Endodermal cell (in vitro differentiated cells): ENCODE data around the gene RNF220. TPM values are rescaled to one million over a fixed set of nuclear protein-coding genes. Genes with fewer than 3 reads are reported as not detected.

Source experiments
- DNase-seq: peaks from one replicate; pipeline ENCODE4 v3.0.0-alpha.2; 2017
- H3K27ac ChIP-seq: 2 replicates; pipeline ENCODE4 v1.5.1; 2013; ENCODE audit warnings: mild to moderate bottlenecking, low read depth, low read length, moderate library complexity
- H3K27me3 ChIP-seq: 2 replicates; pipeline ENCODE4 v1.6.1; 2013; ENCODE audit warnings: mild to moderate bottlenecking, low read length, moderate library complexity; ENCODE audit not compliant: insufficient read depth, control insufficient read depth, poor library complexity, severe bottlenecking
- H3K36me3 ChIP-seq: 2 replicates; pipeline ENCODE4 v1.7.0; 2013; ENCODE audit warnings: mild to moderate bottlenecking, low read length, moderate library complexity; ENCODE audit not compliant: control insufficient read depth, insufficient read depth
- H3K4me1 ChIP-seq: one replicate; pipeline ENCODE4 v1.7.0; 2013; ENCODE audit warnings: low read length; ENCODE audit not compliant: control insufficient read depth, insufficient read depth
- H3K4me3 ChIP-seq: 2 replicates; pipeline ENCODE4 v1.5.1; 2013; ENCODE audit warnings: mild to moderate bottlenecking, low read length, moderate library complexity
- H3K9ac ChIP-seq: 2 replicates; pipeline ENCODE4 v1.6.1; 2013; ENCODE audit warnings: mild to moderate bottlenecking, low read length, moderate library complexity; ENCODE audit not compliant: poor library complexity, severe bottlenecking; ENCODE audit errors: extremely low read depth
- H3K9me3 ChIP-seq: 2 replicates; pipeline ENCODE4 v1.6.1; 2013; ENCODE audit warnings: mild to moderate bottlenecking, low read length, moderate library complexity; ENCODE audit not compliant: control insufficient read depth
- H3K27ac Mint-ChIP-seq: 2 replicates; pipeline ENCODE4 v1.8.0; 2020; ENCODE audit warnings: mixed read lengths
- H3K27me3 Mint-ChIP-seq: 2 replicates; pipeline ENCODE4 v1.8.0; 2021; ENCODE audit warnings: mild to moderate bottlenecking, mixed read lengths; ENCODE audit not compliant: insufficient read depth
- H3K36me3 Mint-ChIP-seq: 2 replicates; pipeline ENCODE4 v1.8.0; 2020; ENCODE audit warnings: low read depth, mixed read lengths
- H3K4me1 Mint-ChIP-seq: 2 replicates; pipeline ENCODE4 v1.8.0; 2020; ENCODE audit warnings: mixed read lengths
- H3K4me3 Mint-ChIP-seq: 2 replicates; pipeline ENCODE4 v1.8.0; 2020; ENCODE audit warnings: mild to moderate bottlenecking, moderate library complexity, mixed read lengths
- H3K9me3 Mint-ChIP-seq: 2 replicates; pipeline ENCODE4 v1.8.0; 2020; ENCODE audit warnings: mild to moderate bottlenecking, mixed read lengths
- WGBS, 2 experiments: methylation state at CpG; one replicate each; pipeline versions ENCODE4 v1.1.5 to v1.1.7; 2013; ENCODE audit warnings: missing lambda C conversion rate in 2 of 2, mixed read lengths in 1 of 2; ENCODE audit not compliant: insufficient coverage in 1 of 2, insufficient read length in 1 of 2; 5-methylcytosine and 5-hydroxymethylcytosine counted together
- total RNA-seq, 2 donors: library from RNA; stranded (reverse); fragmentation: NEBNext Ultra II Directional in 1 of 2; extraction: Animal tissue kit (Norgen Biotek cat#: 25700) in 1 of 2; gene quantifications; 2 replicates in 1 of 2; 3 replicates in 1 of 2; pipeline ENCODE4 v1.2.1, GENCODE V29; 2021
- TF ChIP-seq, protein P1 (sequence below): fragments of 200-600 bp; sonication (generic); conservative IDR thresholded peaks from 2 replicates; pipeline ENCODE4 v1.5.0; 2021; ENCODE audit warnings: antibody characterized with exemption, mild to moderate bottlenecking

Gene RNF220
- total RNA-seq, 2 donors from 2014 or later: 94.6 to 95.5 TPM

DNA sequence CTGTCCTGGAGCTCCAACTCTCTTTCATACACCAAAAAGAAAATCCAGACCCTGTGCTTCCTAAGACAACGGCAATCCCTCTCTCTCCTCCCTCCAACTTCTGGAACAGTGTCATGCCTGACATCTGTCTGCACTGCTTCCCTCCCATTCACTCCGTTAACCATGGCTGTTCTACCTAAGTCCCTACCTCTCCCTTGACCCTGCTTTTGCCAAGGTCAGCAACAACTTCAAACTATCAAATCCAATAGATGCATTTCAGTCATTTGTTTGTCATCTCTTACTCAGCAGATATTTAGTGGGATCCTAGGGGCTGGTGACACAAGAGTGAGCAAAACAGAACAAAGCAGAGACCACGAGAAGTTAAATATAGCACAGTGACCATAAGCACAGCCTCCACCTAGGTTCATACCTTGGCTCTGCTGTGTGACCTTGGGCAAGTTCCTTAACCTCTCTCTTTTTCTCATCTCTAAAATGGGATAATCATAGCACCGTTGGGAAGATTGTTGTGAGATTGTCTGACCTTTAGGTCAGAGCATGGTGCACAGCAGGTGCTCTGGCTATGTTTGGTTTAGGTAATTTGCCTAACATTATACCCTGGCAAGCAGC lies 180.4 kb downstream of the RNF220 start:
- Histone ChIP-seq H3K36me3 (no peaks in the 10 kb centered on the region), H3K27me3 (peaks cover 17% of the 10 kb centered on the region), H3K9me3 (no peaks in the 10 kb centered on the region), H3K4me3 (no peak overlapping the region), H3K27ac (no peak overlapping the region), H3K4me1 (no peaks in the 10 kb centered on the region), H3K9ac (no peak overlapping the region)
- no peaks in the 10 kb centered on the region for H3K9me3 Mint-ChIP-seq
- H3K36me3 Mint-ChIP-seq: no peaks in the 10 kb centered on the region
- TF ChIP-seq, protein P1, sequence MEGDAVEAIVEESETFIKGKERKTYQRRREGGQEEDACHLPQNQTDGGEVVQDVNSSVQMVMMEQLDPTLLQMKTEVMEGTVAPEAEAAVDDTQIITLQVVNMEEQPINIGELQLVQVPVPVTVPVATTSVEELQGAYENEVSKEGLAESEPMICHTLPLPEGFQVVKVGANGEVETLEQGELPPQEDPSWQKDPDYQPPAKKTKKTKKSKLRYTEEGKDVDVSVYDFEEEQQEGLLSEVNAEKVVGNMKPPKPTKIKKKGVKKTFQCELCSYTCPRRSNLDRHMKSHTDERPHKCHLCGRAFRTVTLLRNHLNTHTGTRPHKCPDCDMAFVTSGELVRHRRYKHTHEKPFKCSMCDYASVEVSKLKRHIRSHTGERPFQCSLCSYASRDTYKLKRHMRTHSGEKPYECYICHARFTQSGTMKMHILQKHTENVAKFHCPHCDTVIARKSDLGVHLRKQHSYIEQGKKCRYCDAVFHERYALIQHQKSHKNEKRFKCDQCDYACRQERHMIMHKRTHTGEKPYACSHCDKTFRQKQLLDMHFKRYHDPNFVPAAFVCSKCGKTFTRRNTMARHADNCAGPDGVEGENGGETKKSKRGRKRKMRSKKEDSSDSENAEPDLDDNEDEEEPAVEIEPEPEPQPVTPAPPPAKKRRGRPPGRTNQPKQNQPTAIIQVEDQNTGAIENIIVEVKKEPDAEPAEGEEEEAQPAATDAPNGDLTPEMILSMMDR: no peak
- H3K4me1 Mint-ChIP-seq: no peaks in the 10 kb centered on the region
- WGBS, 2 experiments: 81 to 88% methylated on average over 2 to 4 of the region's 4 CpGs
- H3K27me3 Mint-ChIP-seq: peaks cover 18% of the 10 kb centered on the region
- no peak overlapping the region for H3K27ac Mint-ChIP-seq
- no peak for DNase-seq
- no peak overlapping the region for H3K4me3 Mint-ChIP-seq

DNA sequence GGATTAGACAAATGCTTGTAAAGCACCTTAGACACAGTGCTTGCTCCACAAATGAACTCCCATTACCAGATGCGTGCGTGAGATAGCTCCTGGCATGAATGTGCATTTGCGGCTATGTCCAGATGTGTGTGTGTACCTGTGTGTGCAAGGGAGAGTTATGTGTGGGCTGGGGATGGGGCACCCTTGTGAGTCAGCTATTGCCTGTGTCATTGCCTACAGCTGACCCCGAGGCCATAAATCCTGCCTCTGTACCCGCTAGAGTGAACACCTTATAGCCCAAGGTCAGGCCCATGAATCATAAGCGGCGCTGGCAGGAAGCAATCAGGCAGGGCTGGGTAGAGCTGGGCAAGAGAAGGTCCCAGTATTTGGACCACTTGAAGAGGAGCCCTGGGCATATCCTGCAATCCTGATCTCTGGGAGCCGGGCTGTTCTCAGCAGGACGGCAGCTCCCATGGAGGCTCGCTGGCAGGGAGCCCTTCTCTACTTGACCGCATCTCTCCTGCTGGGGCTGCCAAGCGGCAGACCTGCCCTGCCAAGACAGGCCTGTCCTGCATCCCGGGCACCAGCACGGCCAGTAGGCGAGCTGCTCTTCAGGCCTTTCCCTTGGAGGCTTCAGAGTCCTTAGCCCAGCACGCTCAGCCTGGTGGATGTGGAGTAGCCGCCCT lies 182.9 kb downstream of the RNF220 start:
- Histone ChIP-seq H3K4me1 (no peaks in the 10 kb centered on the region), H3K9me3 (no peaks in the 10 kb centered on the region), H3K27me3 (peaks cover 17% of the 10 kb centered on the region), H3K4me3 (no peak overlapping the region), H3K36me3 (no peaks in the 10 kb centered on the region), H3K9ac (no peak overlapping the region), H3K27ac (no peak overlapping the region)
- no peak for DNase-seq
- no peak overlapping the region for H3K27ac Mint-ChIP-seq
- peaks cover 10% of the 10 kb centered on the region for H3K4me1 Mint-ChIP-seq
- TF ChIP-seq, protein P1: no peak
- no peaks in the 10 kb centered on the region for H3K36me3 Mint-ChIP-seq
- H3K4me3 Mint-ChIP-seq: no peak overlapping the region
- H3K9me3 Mint-ChIP-seq: no peaks in the 10 kb centered on the region
- H3K27me3 Mint-ChIP-seq: peaks cover 13% of the 10 kb centered on the region
- 95 to 97% methylated on average over 15 to 17 of the region's 17 CpGs for WGBS, 2 experiments

DNA sequence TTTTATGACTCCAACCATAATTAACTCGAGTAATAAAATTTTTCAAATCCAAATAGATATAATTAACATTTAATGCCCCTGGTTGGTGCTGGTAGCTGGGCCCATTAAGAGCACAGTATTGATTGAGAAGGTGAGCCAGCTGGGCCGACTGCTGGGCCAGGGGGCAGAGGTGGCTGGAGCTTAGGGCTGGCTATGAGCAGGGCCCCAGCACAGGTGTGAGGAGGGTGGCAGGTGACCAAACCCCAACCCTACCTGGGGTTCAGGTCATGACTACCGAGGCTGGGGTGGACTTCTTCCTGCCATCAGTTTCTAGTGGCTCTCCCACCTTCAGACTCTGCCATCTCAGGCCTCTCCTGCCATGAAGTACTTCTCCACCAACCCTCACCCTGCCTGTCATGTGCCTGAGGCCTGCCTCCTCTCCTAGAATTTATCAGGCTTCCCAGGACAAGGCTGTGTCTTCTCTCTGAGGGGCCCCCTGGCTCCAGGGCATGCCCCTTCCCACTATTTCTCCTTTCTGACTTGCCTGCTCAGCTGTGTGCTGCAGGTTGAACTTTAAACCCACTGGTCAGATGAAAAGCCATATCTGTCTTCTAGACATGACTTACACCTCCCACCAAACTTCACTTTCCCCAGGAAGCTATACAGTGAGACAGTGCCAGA lies 183.6 kb downstream of the RNF220 start:
- H3K9me3 Mint-ChIP-seq: no peaks in the 10 kb centered on the region
- H3K4me3 Mint-ChIP-seq: no peak overlapping the region
- H3K27me3 Mint-ChIP-seq: peaks cover 10% of the 10 kb centered on the region
- no peak overlapping the region for H3K27ac ChIP-seq
- H3K4me1 ChIP-seq: no peaks in the 10 kb centered on the region
- peaks cover 16% of the 10 kb centered on the region for H3K27me3 ChIP-seq
- H3K4me3 ChIP-seq: no peak overlapping the region
- TF ChIP-seq, protein P1: no peak
- peaks cover 12% of the 10 kb centered on the region for H3K4me1 Mint-ChIP-seq
- no peak for DNase-seq
- H3K36me3 ChIP-seq: no peaks in the 10 kb centered on the region
- 97 to 100% methylated on average over 2 to 3 of the region's 3 CpGs for WGBS, 2 experiments
- H3K9me3 ChIP-seq: no peaks in the 10 kb centered on the region
- no peaks in the 10 kb centered on the region for H3K36me3 Mint-ChIP-seq
- no peak overlapping the region for H3K27ac Mint-ChIP-seq
- no peak overlapping the region for H3K9ac ChIP-seq
